GM12892 (cell line): ENCODE data around the gene ZHX3.

ENCODE experiments used
- DNase-seq: peaks from one replicate; pipeline ENCODE4 v3.0.0; 2011; ENCODE audit not compliant: insufficient read length
- FAIRE-seq: peaks from 2 replicates; lab custom pipeline; 2011; peaks lifted over from hg19 to GRCh38; lab: Jason Lieb, UNC
- POLR2A ChIP-seq: IDR thresholded peaks from 2 replicates; pipeline ENCODE4 v1.6.1; 2011; ENCODE audit warnings: low read depth, low read length, control low read depth
- POLR2AphosphoS5 ChIP-seq: IDR thresholded peaks from 2 replicates; pipeline ENCODE4 v1.6.1; 2011; ENCODE audit warnings: low read depth, low read length, control low read depth
- TAF1 ChIP-seq: IDR thresholded peaks from 2 replicates; pipeline ENCODE4 v1.6.1; 2011; ENCODE audit warnings: low read depth, mild to moderate bottlenecking, control low read depth, low read length, borderline replicate concordance

The ZHX3 gene

DNA sequence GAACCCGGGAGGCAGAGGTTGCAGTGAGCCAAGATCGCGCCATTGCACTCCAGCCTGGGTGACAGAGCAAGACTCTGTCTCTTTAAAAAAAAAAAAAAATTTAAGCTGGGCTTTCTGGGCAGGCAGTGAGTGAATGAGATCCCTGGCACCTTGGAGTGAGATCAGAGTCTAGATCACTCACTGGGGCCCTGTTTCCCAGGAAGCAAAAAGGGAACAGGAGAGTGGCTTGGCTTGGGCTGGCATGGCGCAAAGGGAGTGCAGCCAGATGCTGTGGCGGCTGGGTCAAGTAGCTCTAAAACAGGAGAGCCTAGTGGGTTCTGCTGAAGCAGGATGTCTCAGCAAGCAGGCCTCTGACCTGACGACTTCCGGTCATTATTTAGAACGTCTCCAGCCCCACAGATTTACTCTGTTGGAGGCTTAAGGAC is 169.8 kb downstream of the ZHX3 start:
- FAIRE-seq, result no peak
- TF ChIP-seq TAF1 (no peak), POLR2A (no peak), POLR2AphosphoS5 (no peak)
- no peak for DNase-seq

DNA sequence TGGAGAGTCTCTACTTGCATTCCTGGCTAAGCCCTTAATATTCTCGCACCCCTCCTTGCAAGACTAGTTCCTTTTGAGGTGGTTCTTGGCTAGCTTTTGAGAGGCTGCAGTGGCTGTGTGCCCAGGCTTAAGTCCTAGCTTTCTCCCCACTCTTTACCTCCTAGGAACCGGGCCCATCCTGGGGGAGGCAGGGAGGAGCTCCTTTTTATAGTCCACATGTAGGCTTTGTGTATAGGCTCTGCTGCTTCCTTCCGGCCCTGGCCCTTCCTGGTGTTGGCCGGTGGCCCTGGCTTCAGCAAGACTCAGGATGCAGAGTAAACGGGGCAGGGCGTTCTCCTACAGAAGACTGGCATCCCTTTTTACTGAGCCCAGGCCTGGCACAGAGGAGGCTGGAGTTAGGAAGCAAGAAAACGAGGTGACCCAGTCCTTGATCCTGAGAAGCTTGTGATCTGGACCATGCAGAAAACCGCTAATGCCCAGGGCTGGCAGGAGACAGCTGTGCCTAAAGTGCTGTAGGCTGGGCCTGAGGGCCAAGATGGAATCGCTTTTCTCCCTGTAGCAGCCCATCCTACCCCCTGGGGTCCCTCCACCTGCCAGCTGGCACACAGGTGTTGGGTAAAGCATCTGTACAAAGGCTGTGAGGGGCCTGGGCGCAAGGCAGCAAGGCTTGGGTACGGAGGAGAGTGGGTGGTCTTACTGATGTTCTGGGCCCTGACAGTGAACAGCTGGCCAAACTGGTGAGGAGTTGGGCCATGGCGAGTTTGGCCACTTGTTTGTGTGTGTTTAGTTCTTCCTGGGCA is 171.5 kb downstream of the ZHX3 start:
- no peak for FAIRE-seq
- DNase-seq, result no peak
- TF ChIP-seq POLR2A (no peak), TAF1 (no peak), POLR2AphosphoS5 (no peak)

DNA sequence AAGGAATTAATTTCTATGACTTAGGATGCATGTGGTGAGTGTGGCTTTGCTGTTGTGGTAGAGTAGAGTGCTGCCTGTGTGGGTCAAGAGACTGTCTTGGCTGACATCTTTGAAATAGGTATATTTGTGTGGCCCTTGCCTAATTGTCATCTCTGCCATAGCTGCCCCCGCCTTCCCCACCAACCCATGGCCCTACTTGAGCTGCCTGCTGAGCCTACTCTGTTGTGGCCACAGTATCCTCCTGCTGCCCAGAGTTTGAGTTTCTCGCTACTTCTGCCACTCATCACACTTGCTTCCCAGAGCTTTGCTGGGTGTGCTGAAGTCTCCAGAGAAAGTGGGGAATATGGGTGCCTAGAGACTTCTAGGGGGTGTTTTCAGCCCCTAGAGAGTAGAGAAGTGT is 172.2 kb downstream of the ZHX3 start:
- DNase-seq, result no peak
- TF ChIP-seq TAF1 (no peak), POLR2A (no peak), POLR2AphosphoS5 (no peak)
- FAIRE-seq, result no peak

DNA sequence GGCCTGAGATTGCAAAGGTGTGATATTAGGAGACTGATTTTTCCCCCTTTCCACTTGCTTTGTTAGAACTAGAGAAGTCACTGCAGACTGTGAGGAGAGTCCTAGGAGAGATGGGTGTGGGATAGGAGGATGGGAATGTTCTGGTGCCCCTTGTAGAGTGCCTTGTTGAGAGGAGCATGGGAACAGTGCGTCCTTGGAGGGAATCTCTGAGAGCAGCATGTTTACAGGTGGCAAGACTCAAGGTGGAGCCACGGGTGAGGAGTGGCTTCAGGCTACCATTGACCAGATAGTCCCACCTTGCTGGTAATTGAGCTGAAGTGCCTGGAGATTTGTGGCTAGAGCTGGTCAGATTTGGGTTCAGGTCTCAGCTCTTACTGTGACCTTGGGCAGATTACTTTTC is 174.2 kb downstream of the ZHX3 start:
- DNase-seq (no peak), FAIRE-seq (no peak)
- no peak for TF ChIP-seq POLR2AphosphoS5
- no peak for TF ChIP-seq POLR2A

DNA sequence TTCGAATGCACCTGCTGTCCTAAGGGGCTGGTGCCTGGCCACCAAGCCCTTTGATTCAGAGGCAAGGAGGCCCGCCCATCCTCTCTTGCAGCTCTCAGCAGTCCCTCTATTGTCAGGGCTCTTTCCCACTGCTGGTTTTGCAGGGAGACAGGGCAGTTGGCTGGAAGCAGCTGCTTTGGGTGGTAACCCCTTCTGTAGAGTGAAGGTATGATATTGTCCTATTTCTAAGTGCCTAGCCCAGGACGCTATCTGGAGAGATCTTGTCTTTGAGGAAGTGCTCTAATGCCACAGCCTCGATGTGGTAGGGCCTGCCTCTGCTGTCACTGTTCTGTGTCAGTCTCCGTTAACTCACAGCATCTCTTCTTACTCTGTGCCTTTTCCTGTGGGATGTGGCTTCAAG is 174.6 kb downstream of the ZHX3 start:
- FAIRE-seq, result peak; percentile 46
- TF ChIP-seq TAF1, result no peak
- TF ChIP-seq POLR2A, result no peak
- no peak for TF ChIP-seq POLR2AphosphoS5
- no peak for DNase-seq

DNA sequence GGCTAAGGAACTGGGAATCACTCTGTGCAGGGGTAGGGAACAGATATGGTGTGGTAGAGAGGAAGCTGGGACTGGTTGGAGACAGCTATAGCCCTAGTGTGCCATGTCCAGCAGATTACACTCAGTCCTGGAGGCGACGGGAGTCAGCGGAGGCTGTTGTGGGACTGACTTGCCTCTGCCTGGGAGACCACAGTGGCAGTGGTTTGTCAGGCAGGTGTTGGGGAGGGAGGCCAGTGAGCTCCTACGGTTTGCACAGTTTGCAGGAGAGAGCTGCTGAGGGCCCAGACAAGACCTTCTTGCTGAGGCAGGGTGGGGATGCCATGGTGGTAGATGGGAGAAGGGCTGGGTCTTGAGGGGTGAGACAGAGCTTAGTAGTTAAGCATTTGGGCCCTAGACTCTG is 175.3 kb downstream of the ZHX3 start:
- FAIRE-seq (no peak), DNase-seq (no peak)

DNA sequence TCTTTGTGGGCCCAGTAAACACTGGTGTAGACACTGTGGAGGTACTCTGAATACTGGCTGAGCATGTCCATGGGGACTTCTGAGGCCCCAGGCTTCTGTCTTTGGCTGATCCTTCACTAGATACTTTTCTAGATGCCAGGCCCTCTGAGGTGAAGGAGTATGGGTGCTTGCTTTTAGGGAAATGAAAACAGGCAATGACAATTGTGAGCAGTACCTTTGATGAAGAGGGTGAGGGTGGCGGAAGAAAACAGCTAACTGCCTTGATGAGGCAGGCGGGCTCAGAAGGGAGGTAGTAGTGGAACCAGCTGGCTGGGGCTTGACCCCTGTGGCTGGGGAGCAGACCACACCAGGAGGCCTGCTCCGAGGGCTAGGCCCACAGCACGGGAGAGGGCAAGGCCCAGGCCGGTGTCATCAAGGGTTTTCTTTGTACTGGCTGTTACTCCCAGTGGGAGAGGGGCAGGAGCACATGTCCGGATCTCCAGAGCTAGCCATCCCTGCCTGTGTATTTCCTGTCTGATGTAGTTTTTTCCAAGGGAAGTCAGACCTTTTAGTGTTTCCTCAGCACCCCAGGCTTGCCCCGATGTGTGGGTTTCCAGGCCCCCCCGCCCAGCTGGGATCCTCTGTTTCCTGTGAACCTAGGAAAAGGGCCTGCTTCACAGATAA is 176.2 kb downstream of the ZHX3 start:
- FAIRE-seq (no peak), DNase-seq (no peak)
- TF ChIP-seq POLR2AphosphoS5, result no peak
- TF ChIP-seq TAF1, result no peak
- no peak for TF ChIP-seq POLR2A

More for the DNA sequence above, 175.3 kb downstream of the ZHX3 start:
- TF ChIP-seq POLR2A (no peak), POLR2AphosphoS5 (no peak), TAF1 (no peak)

DNA sequence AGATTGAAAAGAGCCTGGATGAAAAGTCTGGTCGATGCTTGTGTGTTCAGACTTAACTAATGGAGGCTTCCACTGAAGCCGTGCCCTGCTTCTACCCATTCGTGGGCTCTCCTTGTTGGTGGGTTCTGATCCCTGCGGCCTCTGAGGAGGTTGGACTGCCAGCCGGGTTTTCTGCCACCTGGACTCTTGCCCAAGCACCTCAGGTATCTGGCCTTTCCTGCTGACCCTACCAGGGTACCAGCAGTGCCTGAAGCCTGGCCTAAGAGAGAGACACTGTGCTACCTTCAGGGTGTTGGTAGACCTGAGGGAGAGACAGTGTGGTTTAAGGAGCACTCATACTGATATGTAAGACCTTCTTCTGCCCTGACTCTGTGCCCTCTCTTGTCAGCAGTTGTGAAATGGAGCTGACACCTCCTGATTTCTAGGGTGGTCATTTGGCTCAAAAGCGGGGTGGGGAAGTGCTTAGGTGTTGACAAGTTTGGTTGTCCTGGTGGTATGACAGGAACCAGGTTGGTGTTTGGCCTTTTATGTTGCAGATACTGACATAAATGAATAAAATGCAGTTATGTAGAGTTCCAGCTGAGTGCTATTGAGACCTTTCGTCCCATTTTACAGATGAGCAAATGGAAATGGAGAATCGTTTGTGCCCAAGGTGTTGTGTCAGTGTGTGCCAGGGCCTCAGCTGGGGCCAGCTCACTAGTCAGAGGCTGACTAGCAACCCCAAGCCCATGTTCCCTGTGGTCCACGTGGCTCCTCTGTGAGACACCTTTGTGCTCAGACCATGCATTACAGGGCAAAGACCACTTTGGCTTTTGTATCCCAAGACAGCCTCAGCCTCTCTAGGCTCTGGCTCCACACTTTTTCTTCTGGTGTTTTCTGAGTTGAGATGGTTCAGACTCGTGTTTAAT is 177.1 kb downstream of the ZHX3 start:
- FAIRE-seq (no peak), DNase-seq (no peak)
- TF ChIP-seq TAF1 (no peak), POLR2A (no peak), POLR2AphosphoS5 (no peak)

DNA sequence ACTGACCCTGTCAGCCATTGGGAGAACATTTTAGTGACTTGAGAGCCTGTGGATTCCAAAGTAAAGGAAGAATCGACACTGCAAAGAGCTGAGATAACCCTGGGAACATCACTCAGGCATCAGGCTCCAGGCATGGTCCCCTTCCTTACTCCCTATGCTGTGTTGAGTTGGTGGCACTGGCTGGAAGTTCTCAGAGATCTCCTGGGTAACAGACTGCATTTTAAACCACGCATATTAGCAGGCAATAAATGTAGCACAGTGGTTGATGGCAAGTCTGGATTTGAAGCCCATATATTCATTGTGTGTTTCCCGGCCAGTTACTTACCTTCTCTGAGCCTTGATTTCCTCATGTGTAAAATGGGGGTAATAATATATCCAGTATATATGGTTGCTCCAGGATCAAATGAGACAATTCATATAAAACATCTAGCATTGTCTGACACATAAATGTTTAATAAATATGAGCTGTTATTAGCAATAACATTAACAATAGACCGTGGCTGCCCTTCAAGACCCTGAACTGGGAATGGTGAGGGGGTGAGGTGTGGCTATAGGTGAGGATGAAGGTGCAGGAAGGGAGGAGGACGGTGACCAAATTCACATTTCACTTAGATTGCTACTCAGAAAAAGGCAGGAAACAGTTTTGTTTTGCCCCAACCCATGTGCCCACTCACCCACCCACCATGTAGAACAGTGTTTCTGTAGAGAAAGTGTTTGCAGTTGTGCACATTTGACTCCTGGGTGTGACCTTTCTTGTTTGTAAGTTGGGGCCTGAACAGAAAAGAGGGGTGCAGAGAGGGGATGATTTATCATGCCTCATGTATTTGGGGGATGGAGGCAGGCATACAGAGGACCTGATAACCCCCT is 178.1 kb downstream of the ZHX3 start:
- DNase-seq (no peak), FAIRE-seq (no peak)
- TF ChIP-seq POLR2AphosphoS5, result no peak

DNA sequence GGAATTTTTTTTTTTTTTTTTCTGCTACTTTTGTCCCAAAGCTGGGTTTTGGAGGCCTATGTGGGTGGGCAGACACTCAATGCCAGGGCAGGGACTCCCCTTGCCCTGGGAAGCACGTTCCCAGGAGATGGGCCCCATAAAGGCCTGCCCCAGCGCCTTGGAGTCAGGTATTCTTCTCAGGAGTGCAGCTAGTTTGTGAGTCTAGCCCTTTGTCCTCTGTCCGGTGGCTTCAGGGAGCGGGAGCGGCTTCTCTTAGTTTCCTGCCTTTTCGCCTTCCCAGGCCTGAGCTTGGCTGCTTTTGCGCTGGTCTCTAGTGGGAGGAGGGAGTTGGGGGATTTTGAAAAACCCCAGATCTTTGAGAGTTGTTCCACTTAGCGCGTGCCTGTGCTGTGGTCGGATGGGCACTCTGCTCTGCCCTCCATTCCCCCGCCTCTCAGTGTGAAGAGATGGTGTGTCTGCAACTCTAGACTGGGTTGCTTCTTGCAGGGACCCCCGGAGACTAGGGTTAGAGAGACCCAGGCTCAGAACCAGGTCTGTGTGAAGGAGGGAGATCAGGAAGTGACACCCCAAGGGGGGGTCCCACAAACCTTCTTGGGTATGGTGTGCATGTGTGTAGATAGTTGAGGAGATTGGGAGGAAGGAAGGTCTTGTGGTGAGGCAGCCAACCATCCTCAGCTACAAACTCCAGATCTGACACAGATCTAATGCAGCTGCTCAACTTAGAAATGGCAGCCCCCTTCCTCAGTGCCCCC is 178.9 kb downstream of the ZHX3 start:
- no peak for DNase-seq
- FAIRE-seq, result peak; percentile 36
- TF ChIP-seq POLR2AphosphoS5, result no peak
- no peak for TF ChIP-seq TAF1
- no peak; the same call in 1 of the 2 replicates for TF ChIP-seq POLR2A
